ENCODE data around the gene SCRN1. TPM values are rescaled to one million over a fixed set of nuclear protein-coding genes. Genes with fewer than 3 reads are reported as not detected.

Gene SCRN1
- polyA plus RNA-seq, 1 donor from 2014 or later: 130 TPM

- Histone ChIP-seq H3K9me3 (ENCODE audit: low read length) (no peaks in the 10 kb centered on the region), H3K9me2 (ENCODE audit: insufficient read depth, low read length) (no peaks in the 10 kb centered on the region), H4K20me1 (ENCODE audit: insufficient read depth) (no peaks in the 10 kb centered on the region), H3K27ac (ENCODE audit: low read length) (no peak overlapping the region), H3K36me3 (ENCODE audit: insufficient read depth, low read length) (peaks cover 15% of the 10 kb centered on the region), H3K9ac (ENCODE audit: low read length) (no peak overlapping the region), H3K4me2 (ENCODE audit: low read length) (no peak overlapping the region), H3F3A (ENCODE audit: insufficient read depth, low read length, poor library complexity, severe bottlenecking) (no peaks in the 10 kb centered on the region), H3K27me3 (ENCODE audit: insufficient read depth, low read depth, low read length) (no peaks in the 10 kb centered on the region), H3K4me3 (ENCODE audit: low read length) (no peak overlapping the region), H2AFZ (ENCODE audit: low read depth, low read length) (no peak overlapping the region), H3K79me2 (replicated peaks; ENCODE audit: insufficient read depth, low read length) (no peaks in the 10 kb centered on the region)
- TF ChIP-seq CTCF (IDR thresholded peaks at IDR 0.05; ENCODE audit: poor library complexity, severe bottlenecking) (no peak), EP300 (conservative IDR thresholded peaks at IDR 0.05; ENCODE audit: poor library complexity, severe bottlenecking) (no peak), RAD21 (conservative IDR thresholded peaks at IDR 0.05) (no peak), SMC3 (conservative IDR thresholded peaks at IDR 0.05; ENCODE audit: poor library complexity) (no peak), REST (IDR thresholded peaks at IDR 0.05; ENCODE audit: borderline replicate concordance) (no peak), TAF1 (IDR thresholded peaks at IDR 0.05; ENCODE audit: low read depth) (no peak), EZH2 (IDR thresholded peaks at IDR 0.05; ENCODE audit: borderline replicate concordance, insufficient read depth, low read length, poor library complexity, severe bottlenecking) (no peak), MXI1 (conservative IDR thresholded peaks at IDR 0.05; ENCODE audit: poor library complexity, severe bottlenecking) (no peak), POLR2AphosphoS5 (IDR thresholded peaks at IDR 0.05) (no peak)
Measured at GRCh38 chr7:29914180-29914579, 75.4 kb downstream of the SCRN1 start.

- H3K9ac ChIP-seq (ENCODE audit: low read length): no peak overlapping the region
- no peaks in the 10 kb centered on the region for H3K27me3 ChIP-seq (ENCODE audit: insufficient read depth, low read depth, low read length)
- no peak overlapping the region for H3K4me2 ChIP-seq (ENCODE audit: low read length)
- no peaks in the 10 kb centered on the region for H3K79me2 ChIP-seq (replicated peaks; ENCODE audit: insufficient read depth, low read length)
- H3K27ac ChIP-seq (ENCODE audit: low read length): no peak overlapping the region
- TF ChIP-seq SMC3 (conservative IDR thresholded peaks at IDR 0.05; ENCODE audit: poor library complexity): no peak
- TF ChIP-seq TAF1 (IDR thresholded peaks at IDR 0.05; ENCODE audit: low read depth): no peak
- no peak for TF ChIP-seq EP300 (conservative IDR thresholded peaks at IDR 0.05; ENCODE audit: poor library complexity, severe bottlenecking)
- no peak for TF ChIP-seq RAD21 (conservative IDR thresholded peaks at IDR 0.05)
- no peak for TF ChIP-seq REST (IDR thresholded peaks at IDR 0.05; ENCODE audit: borderline replicate concordance)
- no peak for TF ChIP-seq POLR2AphosphoS5 (IDR thresholded peaks at IDR 0.05)
- no peak for TF ChIP-seq EZH2 (IDR thresholded peaks at IDR 0.05; ENCODE audit: borderline replicate concordance, insufficient read depth, low read length, poor library complexity, severe bottlenecking)
- no peak for TF ChIP-seq MXI1 (conservative IDR thresholded peaks at IDR 0.05; ENCODE audit: poor library complexity, severe bottlenecking)
- no peak for TF ChIP-seq CTCF (IDR thresholded peaks at IDR 0.05; ENCODE audit: poor library complexity, severe bottlenecking)
- peaks cover 37% of the 10 kb centered on the region for H3K36me3 ChIP-seq (ENCODE audit: insufficient read depth, low read length)
- H3K9me2 ChIP-seq (ENCODE audit: insufficient read depth, low read length): no peaks in the 10 kb centered on the region
- H3K4me3 ChIP-seq (ENCODE audit: low read length): no peak overlapping the region
- H4K20me1 ChIP-seq (ENCODE audit: insufficient read depth): no peaks in the 10 kb centered on the region
- no peaks in the 10 kb centered on the region for H3F3A ChIP-seq (ENCODE audit: insufficient read depth, low read length, poor library complexity, severe bottlenecking)
- peaks cover 10% of the 10 kb centered on the region for H3K9me3 ChIP-seq (ENCODE audit: low read length)
- H2AFZ ChIP-seq (ENCODE audit: low read depth, low read length): no peak overlapping the region
Measured at GRCh38 chr7:29906200-29907022, 83.2 kb downstream of the SCRN1 start.

Data from neural cell (in vitro differentiated cells).